ENCODE data around the gene KNTC1.

DNA sequence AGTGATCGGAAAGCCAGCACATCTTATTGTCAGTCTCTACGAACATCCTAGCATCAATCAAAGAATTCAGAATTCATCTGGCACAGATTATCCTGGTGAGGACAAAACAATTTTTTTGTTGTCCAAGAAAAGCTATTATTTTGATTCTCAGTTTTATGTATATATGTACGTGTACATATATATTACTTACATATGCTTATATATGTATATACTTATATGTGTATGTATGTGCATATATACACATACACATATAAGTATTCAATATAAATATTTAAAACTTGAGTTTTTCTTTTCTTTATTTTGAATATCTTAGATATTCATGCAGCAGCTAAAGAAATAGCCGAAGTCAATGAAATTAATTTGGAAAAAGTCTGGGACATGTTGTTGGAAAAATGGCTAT lies 77.9 kb downstream of the KNTC1 start:
- TF ChIP-seq, protein P1, sequence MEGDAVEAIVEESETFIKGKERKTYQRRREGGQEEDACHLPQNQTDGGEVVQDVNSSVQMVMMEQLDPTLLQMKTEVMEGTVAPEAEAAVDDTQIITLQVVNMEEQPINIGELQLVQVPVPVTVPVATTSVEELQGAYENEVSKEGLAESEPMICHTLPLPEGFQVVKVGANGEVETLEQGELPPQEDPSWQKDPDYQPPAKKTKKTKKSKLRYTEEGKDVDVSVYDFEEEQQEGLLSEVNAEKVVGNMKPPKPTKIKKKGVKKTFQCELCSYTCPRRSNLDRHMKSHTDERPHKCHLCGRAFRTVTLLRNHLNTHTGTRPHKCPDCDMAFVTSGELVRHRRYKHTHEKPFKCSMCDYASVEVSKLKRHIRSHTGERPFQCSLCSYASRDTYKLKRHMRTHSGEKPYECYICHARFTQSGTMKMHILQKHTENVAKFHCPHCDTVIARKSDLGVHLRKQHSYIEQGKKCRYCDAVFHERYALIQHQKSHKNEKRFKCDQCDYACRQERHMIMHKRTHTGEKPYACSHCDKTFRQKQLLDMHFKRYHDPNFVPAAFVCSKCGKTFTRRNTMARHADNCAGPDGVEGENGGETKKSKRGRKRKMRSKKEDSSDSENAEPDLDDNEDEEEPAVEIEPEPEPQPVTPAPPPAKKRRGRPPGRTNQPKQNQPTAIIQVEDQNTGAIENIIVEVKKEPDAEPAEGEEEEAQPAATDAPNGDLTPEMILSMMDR (conservative IDR thresholded peaks at IDR 0.05; ENCODE audit: low read depth, low read length) = no peak
- TF ChIP-seq EZH2 (IDR thresholded peaks at IDR 0.05; ENCODE audit: borderline replicate concordance, low read depth, low read length, poor library complexity, severe bottlenecking) = no peak
